Epithelial cell of proximal tubule (primary cell): ENCODE results near the gene FAS. TPM values are rescaled to one million over a fixed set of nuclear protein-coding genes. Genes with fewer than 3 reads are reported as not detected.

ENCODE experiments used
- DNase-seq: peaks from one replicate; pipeline ENCODE4 v3.0.0-alpha.2; 2011; ENCODE audit warnings: low read depth
- H3K4me3 ChIP-seq: 2 replicates; pipeline ENCODE4 v1.5.1; 2011; ENCODE audit warnings: low read depth, mild to moderate bottlenecking, low read length
- CTCF ChIP-seq: conservative IDR thresholded peaks from 2 replicates; pipeline ENCODE4 v1.5.1; 2012; ENCODE audit warnings: low read depth, mild to moderate bottlenecking, low read length
- total RNA-seq: library from RNA; depleted of rRNA; stranded (reverse); fragments of >200 nt; gene quantifications from 2 replicates; pipeline ENCODE4 v1.2.3, GENCODE V29; 2015

The FAS gene
- total RNA-seq, 1 donor from 2014 or later = 52.5 TPM

- DNase-seq = no peak
- no peak for TF ChIP-seq CTCF
These were observed 12.1 kb upstream of the FAS start for GRCh38 chr10:88978463-88978862.

GRCh38 chr10:88979153-88979562, 11.4 kb upstream of the FAS start:
- H3K4me3 ChIP-seq = no peak overlapping the region
- DNase-seq = no peak
- TF ChIP-seq CTCF = no peak

More at GRCh38 chr10:88978463-88978862, 12.1 kb upstream of the FAS start:
- H3K4me3 ChIP-seq = no peak overlapping the region

GRCh38 chr10:88979603-88980002, 11.0 kb upstream of the FAS start:
- no peak for TF ChIP-seq CTCF
- H3K4me3 ChIP-seq = no peak overlapping the region
- no peak for DNase-seq

GRCh38 chr10:88980247-88980646, 10.4 kb upstream of the FAS start:
- DNase-seq = no peak
- no peak overlapping the region for H3K4me3 ChIP-seq
- no peak for TF ChIP-seq CTCF

- H3K4me3 ChIP-seq = no peak overlapping the region
- DNase-seq = no peak
- no peak for TF ChIP-seq CTCF
These were observed 9.8 kb upstream of the FAS start for GRCh38 chr10:88980800-88981199.

GRCh38 chr10:88981435-88981834, 9.2 kb upstream of the FAS start:
- no peak for DNase-seq
- no peak for TF ChIP-seq CTCF
- H3K4me3 ChIP-seq = no peak overlapping the region

GRCh38 chr10:88982366-88982765, 8.2 kb upstream of the FAS start:
- DNase-seq = no peak
- no peak overlapping the region for H3K4me3 ChIP-seq
- no peak for TF ChIP-seq CTCF
